ENCODE data around the gene DTWD2.
A peak's percentile ranks its signal among the peaks of the same experiment; 100 is the strongest.
"Not testable (repeated sequence)": the region's sequence is repeated elsewhere in the genome, so short reads cannot be mapped to it uniquely, and the experiment has no call there.

DTWD2 gene

DNA sequence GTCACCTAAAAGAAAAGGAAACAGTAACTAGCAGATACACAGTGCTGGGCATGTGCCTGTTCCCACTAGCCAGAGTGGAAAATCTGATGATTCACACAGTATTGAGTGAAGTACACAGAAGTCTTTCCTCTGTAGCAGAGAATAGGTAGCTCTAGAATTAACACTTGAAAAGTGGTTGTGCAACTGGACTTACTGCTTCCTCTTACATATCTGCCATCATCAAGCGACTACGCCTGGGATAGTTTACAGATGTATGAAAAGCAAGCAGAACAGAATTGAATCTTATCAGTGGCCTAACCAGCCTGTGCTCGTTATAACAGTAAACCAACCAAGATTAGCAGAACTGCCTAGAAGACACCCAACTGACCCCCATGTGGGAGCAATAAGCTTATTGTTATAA is 130.6 kb downstream of the DTWD2 start:
- no peak for DNase-seq

GRCh38 chr5:118854819-118855218 is 133.5 kb downstream of the DTWD2 start:
- no peak for DNase-seq

GRCh38 chr5:118851785-118852184 is 136.6 kb downstream of the DTWD2 start:
- not testable (repeated sequence) for DNase-seq

DNA sequence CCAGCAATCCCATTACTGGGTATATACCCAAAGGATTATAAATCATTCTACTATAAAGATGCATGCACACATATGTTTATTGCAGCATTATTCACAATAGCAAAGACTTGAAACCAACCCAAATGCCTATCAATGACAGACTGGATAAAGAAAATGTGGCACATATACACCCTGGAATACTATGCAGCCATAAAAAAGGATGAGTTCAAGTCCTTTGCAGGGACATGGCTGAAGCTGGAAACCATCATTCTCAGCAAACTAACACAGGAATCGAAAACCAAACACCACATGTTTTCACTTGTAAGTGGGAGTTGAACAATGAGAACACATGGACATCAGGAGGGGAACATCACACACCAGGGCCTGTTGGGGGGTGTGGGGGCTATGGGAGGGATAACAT is 138.8 kb downstream of the DTWD2 start:
- DNase-seq, result not testable (repeated sequence)

DNA sequence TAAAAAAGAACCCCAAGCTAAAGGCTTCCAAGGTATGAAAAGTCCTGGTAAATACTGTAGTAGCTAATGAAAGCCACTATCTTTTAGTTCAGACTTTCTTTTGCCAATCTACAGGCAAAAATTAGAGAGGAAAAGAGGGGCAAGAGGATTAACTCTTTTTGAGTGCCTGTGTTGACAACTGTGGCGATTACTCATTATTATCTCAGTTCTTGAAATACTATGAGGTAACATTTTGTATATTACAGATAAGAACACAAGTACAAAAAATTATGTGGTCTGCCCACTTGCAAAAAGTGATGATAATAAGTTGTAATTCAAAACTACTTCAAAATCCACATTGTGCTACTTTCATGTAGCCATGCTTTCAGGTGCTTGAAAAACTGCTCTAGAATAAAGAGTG is 144.0 kb downstream of the DTWD2 start:
- no peak for DNase-seq

DNA sequence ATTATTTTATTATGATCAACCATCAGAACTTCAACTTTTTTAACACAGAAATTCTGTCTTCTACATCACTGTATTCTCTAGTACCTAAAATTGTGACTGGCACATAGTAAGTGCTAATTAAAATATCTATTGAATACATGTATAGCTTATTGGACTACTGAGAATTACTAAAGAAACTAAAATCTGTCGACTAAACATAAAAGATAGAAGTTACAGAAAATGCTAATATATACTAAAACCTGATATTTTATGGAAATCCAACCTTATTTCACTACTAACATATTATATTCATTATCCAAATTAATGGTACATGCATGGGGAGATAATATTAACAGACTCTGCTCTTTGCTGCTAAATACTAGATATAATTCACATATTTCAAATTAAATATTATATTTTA is 153.6 kb downstream of the DTWD2 start:
- DNase-seq, result no peak

DNA sequence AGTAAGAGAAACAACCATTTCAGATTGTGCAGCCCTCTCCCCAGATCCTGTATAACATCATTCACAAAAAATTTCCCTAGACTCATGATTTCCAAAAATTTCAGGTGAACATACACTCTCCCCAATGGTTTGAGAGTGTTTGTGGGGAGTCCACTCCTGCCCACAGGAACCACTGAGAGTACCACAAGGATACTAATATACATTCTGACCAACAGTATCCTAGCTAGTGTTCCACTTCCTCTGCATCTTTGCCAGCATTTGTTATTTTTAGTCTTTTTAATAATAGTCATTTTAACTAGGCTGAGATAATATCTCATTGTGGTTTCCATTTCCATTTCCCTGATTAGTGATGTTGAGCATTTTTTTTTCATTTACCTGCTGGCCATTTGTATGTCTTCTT is 155.4 kb downstream of the DTWD2 start:
- no peak for DNase-seq

GRCh38 chr5:118825226-118825625 is 163.1 kb downstream of the DTWD2 start:
- no peak for DNase-seq

GRCh38 chr5:118818604-118819003 is 169.7 kb downstream of the DTWD2 start:
- no peak for DNase-seq

DNA sequence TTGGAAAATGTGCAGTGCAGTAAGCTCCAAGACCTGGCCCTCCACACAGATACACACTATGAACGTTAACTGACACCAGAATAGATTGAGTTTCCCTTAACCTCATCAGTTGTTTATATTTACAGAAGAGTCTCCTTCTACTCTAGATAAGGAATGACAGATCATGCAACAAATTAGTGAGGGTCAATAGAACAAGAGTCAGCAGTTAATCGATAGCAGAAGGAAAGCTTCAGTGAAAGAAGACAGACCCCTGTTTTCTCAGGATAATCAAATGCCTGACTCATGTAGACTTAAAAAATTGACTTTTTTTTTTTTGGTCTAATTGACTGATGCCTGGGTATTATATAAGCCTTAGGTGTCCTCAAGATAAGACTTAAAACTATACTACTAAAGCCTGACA is 179.9 kb downstream of the DTWD2 start:
- no peak for DNase-seq

DNA sequence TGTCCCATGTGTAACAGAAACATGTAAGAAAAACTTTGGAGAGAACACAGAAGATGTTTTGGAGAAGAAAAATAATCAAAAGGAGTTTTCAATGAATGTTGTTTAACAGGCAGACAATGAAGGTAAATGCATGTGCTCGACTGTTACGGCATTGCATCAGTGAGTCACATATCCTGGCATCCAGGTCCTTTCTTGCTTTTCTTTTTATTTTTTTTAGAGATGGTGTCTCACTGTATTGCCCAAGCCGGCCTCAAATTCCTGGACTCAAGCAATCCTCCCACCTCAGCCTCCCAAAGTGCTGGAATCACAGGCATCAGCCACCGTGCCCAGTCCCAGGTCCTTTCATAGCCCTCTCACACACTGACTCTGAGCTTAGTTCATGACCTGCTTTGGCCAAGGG is 181.8 kb downstream of the DTWD2 start:
- no peak for DNase-seq

DNA sequence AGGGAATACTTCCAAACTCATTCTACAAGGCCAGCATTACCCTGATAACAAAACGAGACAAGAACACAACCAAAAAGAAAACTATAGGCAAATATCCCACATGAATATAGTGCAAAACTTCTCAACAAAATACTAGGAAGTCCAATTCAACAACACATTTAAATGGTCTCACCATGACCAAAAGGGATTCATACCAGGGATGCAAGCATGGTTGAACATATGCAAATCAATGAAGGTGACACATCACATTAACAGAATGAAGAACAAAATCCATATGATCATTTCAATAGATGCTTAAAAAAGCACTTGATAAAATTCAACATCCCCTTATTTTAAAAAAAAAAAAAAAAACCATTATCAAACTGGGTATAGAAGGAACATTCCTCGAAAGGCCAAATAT is 186.0 kb downstream of the DTWD2 start:
- DNase-seq, result no peak

DNA sequence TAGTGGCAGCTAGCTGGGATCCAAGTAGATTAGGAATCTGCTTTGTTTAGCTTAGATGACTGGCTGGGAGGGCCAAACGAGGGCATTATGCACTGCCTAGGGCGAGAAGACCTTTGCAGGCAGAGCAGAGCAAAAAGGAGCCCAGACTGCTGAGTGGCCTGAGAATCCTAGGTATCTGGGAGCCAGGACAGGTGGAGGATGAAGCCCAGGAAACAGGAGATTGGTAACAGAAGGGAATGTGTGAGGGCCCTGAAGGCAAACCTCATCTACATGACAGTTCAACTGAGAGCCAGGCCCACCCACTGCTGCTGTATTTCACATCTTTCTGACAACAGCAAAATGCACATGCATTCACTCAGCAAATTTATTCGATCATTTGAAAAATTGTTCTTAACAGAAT is 192.3 kb downstream of the DTWD2 start:
- no peak for DNase-seq

- DNase-seq, result no peak
These were observed 194.1 kb downstream of the DTWD2 start for GRCh38 chr5:118794281-118794680.

DNA sequence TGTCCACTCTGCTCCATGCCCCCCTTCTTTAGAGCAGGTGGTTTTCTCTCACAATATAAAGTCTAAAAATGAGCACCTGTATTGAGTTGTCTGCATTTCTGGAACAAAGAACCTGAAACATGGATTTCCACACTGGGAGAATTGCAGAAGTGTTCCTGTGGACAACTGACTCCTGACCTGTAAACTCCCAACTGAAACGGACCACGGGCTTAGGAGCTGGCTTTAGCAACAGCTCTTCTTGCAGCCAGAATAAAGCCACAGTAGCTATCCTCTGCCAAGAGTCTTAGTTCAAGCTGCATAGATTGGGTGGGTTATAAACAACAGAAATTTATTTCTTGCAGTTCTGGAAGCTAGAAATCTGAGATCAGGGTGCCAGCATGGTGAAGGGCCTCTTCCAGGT is 194.7 kb downstream of the DTWD2 start:
- no peak for DNase-seq

- DNase-seq, result no peak
These were observed 195.3 kb downstream of the DTWD2 start for GRCh38 chr5:118793091-118793490.

GRCh38 chr5:118791926-118792734 is 196.2 kb downstream of the DTWD2 start:
- peak; percentile 36 for DNase-seq

DNA sequence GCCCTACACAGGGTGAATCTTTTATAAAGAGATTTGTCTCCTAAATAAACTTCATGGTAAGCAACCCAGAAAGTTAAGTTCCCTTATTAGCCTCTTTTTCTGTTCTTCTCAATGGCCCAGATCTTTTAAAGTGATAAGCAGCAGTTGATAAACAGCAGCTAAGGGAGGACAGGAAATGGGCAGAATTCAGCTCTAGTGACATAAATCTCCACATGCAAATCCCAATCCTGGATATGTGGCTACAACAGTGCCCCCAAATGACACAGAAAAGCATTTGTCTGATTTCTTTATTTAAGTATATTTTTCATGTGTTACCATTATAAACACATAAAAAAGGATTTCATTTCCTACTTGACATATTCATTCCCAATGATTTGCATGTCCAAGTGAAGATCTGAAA is 199.0 kb downstream of the DTWD2 start:
- DNase-seq, result no peak

DNA sequence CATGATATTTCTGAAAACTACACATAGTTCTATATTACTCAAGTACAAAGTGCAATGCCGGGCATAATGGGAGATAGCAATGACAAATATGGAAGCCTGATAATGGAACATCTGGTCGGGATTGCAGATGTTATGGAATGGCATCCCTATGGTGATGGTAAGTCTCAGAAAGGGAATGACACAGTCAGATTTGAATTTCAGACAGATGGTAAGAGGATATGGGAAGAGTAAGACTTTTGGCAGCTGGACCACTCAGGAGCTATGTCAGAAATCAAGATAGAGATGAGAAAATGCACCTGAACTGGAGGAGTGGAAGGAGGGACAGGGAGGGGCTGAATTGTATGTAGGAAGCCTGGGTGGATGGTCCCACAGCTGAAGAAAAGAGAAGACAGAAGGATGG is 200.0 kb downstream of the DTWD2 start:
- DNase-seq, result no peak
